C4-2B (cell line): Measurements from ENCODE around the gene PEPD.

Source experiments
- H3K27ac ChIP-seq: fragments of 450-650 bp; 2 replicates; pipeline ENCODE4 v1.5.1; 2017
- CTCF ChIP-seq: fragments of 450-650 bp; conservative IDR thresholded peaks from 2 replicates; pipeline ENCODE4 v1.5.1; 2017; ENCODE audit warnings: mild to moderate bottlenecking
- ZFX ChIP-seq: fragments of 450-650 bp; IDR thresholded peaks from 2 replicates; pipeline ENCODE4 v1.6.1; 2017

PEPD gene

GRCh38 chr19:33366897-33367296 lies 154.7 kb downstream of the PEPD start:
- TF ChIP-seq ZFX (no peak), CTCF (no peak)
- no peak overlapping the region for H3K27ac ChIP-seq

GRCh38 chr19:33366127-33366526 lies 155.5 kb downstream of the PEPD start:
- TF ChIP-seq ZFX (no peak), CTCF (no peak)

GRCh38 chr19:33365691-33366090 lies 155.9 kb downstream of the PEPD start:
- H3K27ac ChIP-seq: no peak overlapping the region
- TF ChIP-seq CTCF (no peak), ZFX (no peak)

More at GRCh38 chr19:33366127-33366526, 155.5 kb downstream of the PEPD start:
- H3K27ac ChIP-seq: no peak overlapping the region

- TF ChIP-seq ZFX: no peak
- TF ChIP-seq CTCF: no peak
- H3K27ac ChIP-seq: no peak overlapping the region
Measured at GRCh38 chr19:33363476-33363875, 158.1 kb downstream of the PEPD start.

GRCh38 chr19:33362508-33363228 lies 158.9 kb downstream of the PEPD start:
- H3K27ac ChIP-seq: no peak overlapping the region
- TF ChIP-seq ZFX (no peak), CTCF (no peak)

- no peak overlapping the region for H3K27ac ChIP-seq
- TF ChIP-seq ZFX: no peak
- no peak for TF ChIP-seq CTCF
Measured at GRCh38 chr19:33359581-33359980, 162.0 kb downstream of the PEPD start.

GRCh38 chr19:33358408-33358807 lies 163.2 kb downstream of the PEPD start:
- no peak overlapping the region for H3K27ac ChIP-seq
- TF ChIP-seq CTCF (no peak), ZFX (no peak)
